Measurements from ENCODE around the gene SCAPER. TPM values are rescaled to one million over a fixed set of nuclear protein-coding genes. Genes with fewer than 3 reads are reported as not detected.
"Not testable (repeated sequence)": the region's sequence is repeated elsewhere in the genome, so short reads cannot be mapped to it uniquely, and the experiment has no call there.

Gene SCAPER
- total and polyA plus RNA-seq, 8 donors, result 3.0 to 23.8 (median 14.2) TPM

GRCh38 chr15:76837474-76837873 is 67.7 kb downstream of the SCAPER start:
- Histone ChIP-seq H3K27me3 (no peaks in the 10 kb centered on the region), H3K27ac (no peak overlapping the region), H3K9me3 (no peaks in the 10 kb centered on the region), H3K4me3 (no peak overlapping the region), H3K36me3 (no peaks in the 10 kb centered on the region), H3K4me1 (no peaks in the 10 kb centered on the region)
- intact Hi-C loops (cut with DNase I), result no loop called here
- FAIRE-seq (no peak), DNase-seq (no peak), ATAC-seq (no peak)
- TF ChIP-seq CTCF (IDR thresholded peaks at IDR 0.05), result no peak
- 91 to 93% methylated on average over 6 of the region's 6 CpGs for WGBS, 2 donors

- ATAC-seq (no peak), DNase-seq (no peak), FAIRE-seq (no peak)
- no peaks in the 10 kb centered on the region for H3K36me3 ChIP-seq
- no peak overlapping the region for H3K27ac ChIP-seq
- H3K4me3 ChIP-seq, result no peak overlapping the region
- no peaks in the 10 kb centered on the region for H3K9me3 ChIP-seq
- no peak for TF ChIP-seq CTCF (IDR thresholded peaks at IDR 0.05)
- WGBS, 2 donors, result 93 to 96% methylated on average over 4 of the region's 4 CpGs
- H3K4me1 ChIP-seq, result no peaks in the 10 kb centered on the region
- no peaks in the 10 kb centered on the region for H3K27me3 ChIP-seq
- intact Hi-C loops (cut with DNase I), result no loop called here
Observed at GRCh38 chr15:76829939-76830338, 75.2 kb downstream of the SCAPER start.

- WGBS, 2 donors, result 76 to 81% methylated on average over 4 of the region's 4 CpGs
- TF ChIP-seq CTCF (IDR thresholded peaks at IDR 0.05), result no peak
- intact Hi-C loops (cut with DNase I), result no loop called here
- Histone ChIP-seq H3K36me3 (no peaks in the 10 kb centered on the region), H3K4me3 (no peak overlapping the region), H3K27me3 (no peaks in the 10 kb centered on the region), H3K27ac (no peak overlapping the region), H3K4me1 (no peaks in the 10 kb centered on the region), H3K9me3 (no peaks in the 10 kb centered on the region)
- DNase-seq (no peak), FAIRE-seq (no peak), ATAC-seq (no peak)
Observed at GRCh38 chr15:76823890-76824289, 81.2 kb downstream of the SCAPER start.

- no peak for TF ChIP-seq CTCF (IDR thresholded peaks at IDR 0.05)
- no peaks in the 10 kb centered on the region for H3K27me3 ChIP-seq
- no peaks in the 10 kb centered on the region for H3K4me1 ChIP-seq
- H3K36me3 ChIP-seq, result no peaks in the 10 kb centered on the region
- FAIRE-seq, result no peak
- no peak for DNase-seq
- no peak overlapping the region for H3K4me3 ChIP-seq
- intact Hi-C loops (cut with DNase I), result no loop called here
- no peak for ATAC-seq
- 97 to 98% methylated on average over 2 of the region's 2 CpGs for WGBS, 2 donors
- H3K27ac ChIP-seq, result no peak overlapping the region
- H3K9me3 ChIP-seq, result no peaks in the 10 kb centered on the region
Observed at GRCh38 chr15:76823303-76823702, 81.8 kb downstream of the SCAPER start.

GRCh38 chr15:76818926-76819325 is 86.2 kb downstream of the SCAPER start:
- H3K4me1 ChIP-seq; H3K27ac ChIP-seq; H3K9me3 ChIP-seq; DNase-seq; FAIRE-seq; H3K36me3 ChIP-seq; intact Hi-C loops (cut with DNase I); ATAC-seq; H3K4me3 ChIP-seq; H3K27me3 ChIP-seq: not testable (repeated sequence)
- WGBS, 2 donors, result 97 to 99% methylated on average over 9 of the region's 9 CpGs

- Histone ChIP-seq H3K9me3 (no peaks in the 10 kb centered on the region), H3K4me1 (no peaks in the 10 kb centered on the region), H3K27me3 (no peaks in the 10 kb centered on the region), H3K27ac (no peak overlapping the region), H3K4me3 (no peak overlapping the region), H3K36me3 (no peaks in the 10 kb centered on the region)
- no peak for ATAC-seq
- no peak for TF ChIP-seq CTCF (IDR thresholded peaks at IDR 0.05)
- no peak for FAIRE-seq
- no peak for DNase-seq
- 94 to 96% methylated on average over 5 of the region's 5 CpGs for WGBS, 2 donors
- intact Hi-C loops (cut with DNase I), result no loop called here
Observed at GRCh38 chr15:76815421-76815820, 89.7 kb downstream of the SCAPER start.
